Body of pancreas (tissue), 4 donors: Measurements from ENCODE around the gene CCDC188. TPM values are rescaled to one million over a fixed set of nuclear protein-coding genes. Genes with fewer than 3 reads are reported as not detected.

ENCODE experiments used
- ATAC-seq: fragments of 150-250 bp; one replicate; pipeline ENCODE4 v1.9.1; 2016
- DNase-seq, 4 donors: peaks; one replicate each; pipeline ENCODE4 v3.0.0-alpha.2; 2019
- H3K27ac ChIP-seq, 4 donors: fragments of 200-600 bp; sonication (generic); 1 replicate in 3 of 4; 2 replicates in 1 of 4; pipeline versions ENCODE4 v1.5.1 to v1.6.1; 2016 to 2019; ENCODE audit warnings: mild to moderate bottlenecking in 1 of 4, mixed read lengths in 1 of 4, moderate library complexity in 1 of 4
- H3K27me3 ChIP-seq, 2 donors: fragments of 200-600 bp; sonication (generic); one replicate each; pipeline ENCODE4 v1.6.0; 2016; ENCODE audit warnings: mild to moderate bottlenecking in 1 of 2
- H3K36me3 ChIP-seq, 2 donors: fragments of 200-600 bp; sonication (generic); replicated peaks in 1 of 2; 2 replicates each; pipeline ENCODE4 v1.5.1; 2016; ENCODE audit warnings: low read depth in 2 of 2; ENCODE audit not compliant: insufficient read depth in 1 of 2
- H3K4me1 ChIP-seq: fragments of 200-600 bp; sonication (generic); one replicate; pipeline ENCODE4 v1.6.0; 2016
- H3K4me3 ChIP-seq, 2 donors: fragments of 200-600 bp; sonication (generic); 1 replicate in 1 of 2; 2 replicates in 1 of 2; pipeline ENCODE4 v1.5.1; 2016 to 2019
- H3K9me3 ChIP-seq, 3 donors: fragments of 200-600 bp; sonication (generic); 1 replicate in 2 of 3; 2 replicates in 1 of 3; pipeline ENCODE4 v1.5.1; 2016
- CTCF ChIP-seq, 7 experiments: fragments of 450-650 bp in 4 of 7; fragments of 200-600 bp in 3 of 7; sonication (generic) in 3 of 7; IDR thresholded peaks; one replicate each; pipeline ENCODE4 v1.5.1; 2016 to 2019; ENCODE audit warnings: antibody characterized with exemption in 7 of 7
- POLR2A ChIP-seq, 3 donors: fragments of 450-650 bp; IDR thresholded peaks; one replicate each; pipeline ENCODE4 v1.6.1; 2016; ENCODE audit warnings: antibody characterized with exemption in 3 of 3, mild to moderate bottlenecking in 2 of 3
- WGBS, 2 donors: methylation state at CpG; one replicate each; pipeline ENCODE4 v1.1.5; 2017; 5-methylcytosine and 5-hydroxymethylcytosine counted together
- intact Hi-C: fragments of 100-400 bp; cut with DNase I; formaldehyde crosslinking; loops from one replicate; pipeline ENCODE4 v1.15.1; 2023
- total RNA-seq, 2 donors: library from RNA; depleted of rRNA; stranded (reverse); fragments of >200 nt; gene quantifications; one replicate each; pipeline ENCODE4 v1.1.0, GENCODE V29; 2016

CCDC188 gene
- not detected for total RNA-seq

DNA sequence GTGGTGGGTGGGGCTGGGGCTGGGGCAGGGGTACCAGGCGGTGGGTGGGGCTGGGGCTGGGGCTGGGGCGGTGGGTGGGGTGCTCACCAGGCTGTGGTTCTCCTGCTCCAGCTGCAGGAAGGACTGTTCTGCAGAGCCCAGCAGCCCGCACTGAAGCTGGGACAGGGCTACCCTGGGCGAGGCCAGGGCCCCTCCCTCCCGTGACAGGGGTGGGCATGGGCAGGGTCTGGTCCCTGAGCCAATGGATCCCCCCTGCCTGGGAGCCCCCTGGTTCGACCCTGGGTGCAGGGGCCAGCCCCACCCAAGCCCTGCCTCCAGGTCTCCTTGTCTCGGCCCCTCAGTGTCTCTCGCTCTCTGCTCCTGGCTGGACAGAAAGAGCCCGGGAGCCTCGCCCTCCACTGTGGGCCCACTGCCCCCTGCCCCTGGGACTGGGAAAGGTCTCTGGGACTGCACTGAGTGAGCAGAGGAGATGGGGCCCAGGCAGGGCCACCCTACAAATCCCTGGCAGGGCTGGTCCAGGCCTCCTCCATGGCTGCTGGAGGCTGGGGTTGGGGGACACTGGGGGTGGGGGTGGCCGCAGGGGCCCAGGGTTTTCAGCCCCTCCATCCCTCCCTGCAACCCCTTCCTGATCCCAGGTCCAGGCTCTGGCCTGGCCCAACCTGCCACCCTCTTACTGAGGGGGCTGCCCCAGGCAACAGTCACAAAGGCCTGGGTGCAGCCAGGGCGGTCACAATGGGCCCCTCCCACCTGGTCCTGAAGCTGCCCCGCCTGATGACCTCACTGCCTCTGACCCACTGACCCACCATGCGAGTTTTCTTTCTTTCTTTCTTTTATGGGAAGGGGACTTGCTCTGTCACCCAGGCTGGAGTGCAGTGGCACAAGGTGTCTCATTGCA is at the start of gene CCDC188:
TSS of gene CCDC188 (minus strand) at position 675 of the 895 bp plus-strand sequence. CDS start at position 606, 69 bp downstream.
- ATAC-seq (no peak), DNase-seq (no peak)
- Histone ChIP-seq H3K27me3 (no peaks in the 10 kb centered on the region), H3K36me3 (no peaks in the 10 kb centered on the region), H3K27ac (no peak within 1 kb of the TSS), H3K4me3 (no peak within 1 kb of the TSS), H3K9me3 (no peaks in the 10 kb centered on the region), H3K4me1 (no peaks in the 10 kb centered on the region)
- TF ChIP-seq CTCF (IDR thresholded peaks at IDR 0.05) (no peak), POLR2A (IDR thresholded peaks at IDR 0.05) (no peak)
- intact Hi-C loops: no loop called here
- WGBS, 2 donors: 45 to 74% methylated on average over 5 to 14 of the region's 14 CpGs

DNA sequence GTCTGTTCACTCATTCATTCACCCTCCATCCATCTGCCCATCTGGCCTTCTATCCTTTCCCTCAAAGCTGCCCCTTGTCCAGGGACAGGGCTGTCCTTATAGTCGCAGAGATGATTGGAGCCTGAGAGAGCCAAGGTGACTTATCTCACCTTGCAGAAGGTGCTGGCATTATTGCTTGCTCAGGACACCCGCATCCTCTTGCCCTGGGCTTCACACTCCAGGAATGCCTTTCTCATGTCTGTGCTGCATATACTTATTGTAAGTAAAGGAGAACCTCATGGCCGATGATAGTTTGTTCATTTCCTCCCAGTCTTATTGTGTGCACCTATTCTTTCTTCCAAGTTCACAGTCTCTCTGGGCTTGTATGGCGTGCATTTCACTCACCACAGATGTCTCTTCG is 49.1 kb upstream of the CCDC188 start:
- DNase-seq: no peak
- H3K9me3 ChIP-seq: no peaks in the 10 kb centered on the region
- H3K27me3 ChIP-seq: no peaks in the 10 kb centered on the region
- H3K27ac ChIP-seq: no peak overlapping the region
- H3K36me3 ChIP-seq: no peaks in the 10 kb centered on the region
- ATAC-seq: no peak
- TF ChIP-seq CTCF (IDR thresholded peaks at IDR 0.05) (no peak), POLR2A (IDR thresholded peaks at IDR 0.05) (no peak)
- H3K4me3 ChIP-seq: no peak overlapping the region
- WGBS, 2 donors: 78 to 93% methylated on average over 5 of the region's 5 CpGs
- peaks cover 23% of the 10 kb centered on the region for H3K4me1 ChIP-seq
- intact Hi-C loops: no loop called here

GRCh38 chr22:20199413-20199842 is 48.6 kb upstream of the CCDC188 start:
- no peaks in the 10 kb centered on the region for H3K36me3 ChIP-seq

GRCh38 chr22:20198557-20199319 is 47.9 kb upstream of the CCDC188 start:
- WGBS, 2 donors: 81 to 91% methylated on average over 8 to 10 of the region's 10 CpGs
- intact Hi-C loops: no loop called here
- H3K4me1 ChIP-seq: peaks cover 11% of the 10 kb centered on the region
- H3K4me3 ChIP-seq: no peak overlapping the region
- no peak for ATAC-seq
- no peak for TF ChIP-seq CTCF (IDR thresholded peaks at IDR 0.05)
- no peak for TF ChIP-seq POLR2A (IDR thresholded peaks at IDR 0.05)
- no peak for DNase-seq
- H3K27ac ChIP-seq: no peak overlapping the region
- no peaks in the 10 kb centered on the region for H3K27me3 ChIP-seq
- no peaks in the 10 kb centered on the region for H3K36me3 ChIP-seq
- no peaks in the 10 kb centered on the region for H3K9me3 ChIP-seq

More at GRCh38 chr22:20199413-20199842, 48.6 kb upstream of the CCDC188 start:
- H3K27ac ChIP-seq: no peak overlapping the region
- TF ChIP-seq CTCF (IDR thresholded peaks at IDR 0.05) (no peak), POLR2A (IDR thresholded peaks at IDR 0.05) (no peak)
- no peaks in the 10 kb centered on the region for H3K9me3 ChIP-seq
- H3K27me3 ChIP-seq: no peaks in the 10 kb centered on the region
- no peak for ATAC-seq
- WGBS, 2 donors: 71 to 79% methylated on average over 1 of the region's 1 CpG
- peaks cover 18% of the 10 kb centered on the region for H3K4me1 ChIP-seq
- no peak for DNase-seq
- intact Hi-C loops: no loop called here
- H3K4me3 ChIP-seq: no peak overlapping the region
